Endothelial cell (in vitro differentiated cells): Measurements from ENCODE around the gene TBL1XR1. TPM values are rescaled to one million over a fixed set of nuclear protein-coding genes. Genes with fewer than 3 reads are reported as not detected.
A peak's percentile ranks its signal among the peaks of the same experiment; 100 is the strongest.

Source experiments
- DNase-seq: peaks from one replicate; pipeline ENCODE4 v3.0.0; 2021; ENCODE audit warnings: low spot score
- H3K27ac Mint-ChIP-seq: one replicate; pipeline ENCODE4 v1.8.0; 2021; ENCODE audit warnings: mixed read lengths, inconsistent platforms; ENCODE audit not compliant: unreplicated experiment
- H3K27me3 Mint-ChIP-seq: one replicate; pipeline ENCODE4 v1.8.0; 2021; ENCODE audit warnings: mild to moderate bottlenecking, moderate library complexity, mixed read lengths, inconsistent platforms; ENCODE audit not compliant: unreplicated experiment
- H3K36me3 Mint-ChIP-seq: one replicate; pipeline ENCODE4 v1.8.0; 2021; ENCODE audit warnings: mild to moderate bottlenecking, low read depth, mixed read lengths, inconsistent platforms; ENCODE audit not compliant: unreplicated experiment
- H3K4me1 Mint-ChIP-seq: one replicate; pipeline ENCODE4 v1.8.0; 2021; ENCODE audit warnings: mild to moderate bottlenecking, mixed read lengths, inconsistent platforms; ENCODE audit not compliant: unreplicated experiment
- H3K4me3 Mint-ChIP-seq: one replicate; pipeline ENCODE4 v1.8.0; 2021; ENCODE audit warnings: mild to moderate bottlenecking, mixed read lengths, inconsistent platforms; ENCODE audit not compliant: unreplicated experiment
- H3K9me3 Mint-ChIP-seq: one replicate; pipeline ENCODE4 v1.8.0; 2021; ENCODE audit warnings: mixed read lengths, inconsistent platforms; ENCODE audit not compliant: unreplicated experiment
- total RNA-seq: library from RNA; stranded (reverse); fragmentation: NEBNext Ultra II Directional; extraction: Animal tissue kit (Norgen Biotek cat#: 25700); gene quantifications from one replicate; pipeline ENCODE4 v1.2.1, GENCODE V29; 2021; ENCODE audit not compliant: unreplicated experiment
- TF ChIP-seq, protein P1 (sequence below): fragments of 200-600 bp; sonication (generic); IDR thresholded peaks from one replicate; pipeline ENCODE4 v1.5.0; 2021; ENCODE audit warnings: antibody characterized with exemption; ENCODE audit not compliant: unreplicated experiment

Gene TBL1XR1
- total RNA-seq, 1 donor from 2014 or later, result 156 TPM

DNA sequence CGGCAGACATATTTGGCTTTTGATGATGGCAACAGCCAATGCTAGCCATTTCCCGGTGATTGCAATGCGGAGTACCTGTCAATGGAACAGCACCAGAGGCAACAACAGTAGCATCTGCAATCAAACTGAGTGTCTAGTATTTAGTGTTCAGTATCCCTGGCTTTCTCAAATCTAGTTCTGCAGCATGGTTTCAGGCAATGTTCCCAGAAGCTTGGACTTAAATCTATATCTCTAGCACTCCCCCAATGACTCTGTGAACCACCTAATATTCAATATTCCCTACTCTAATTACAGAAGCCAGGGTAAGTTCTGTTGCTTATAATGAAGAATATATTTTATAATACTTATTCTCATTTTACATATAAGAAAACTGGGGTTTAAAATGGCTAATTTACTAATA lies 48.2 kb downstream of the TBL1XR1 start:
- no peaks in the 10 kb centered on the region for H3K9me3 Mint-ChIP-seq
- peaks cover 17% of the 10 kb centered on the region for H3K4me1 Mint-ChIP-seq
- peaks cover 2% of the 10 kb centered on the region for H3K27me3 Mint-ChIP-seq
- H3K27ac Mint-ChIP-seq, result no peak overlapping the region
- DNase-seq, result no peak
- TF ChIP-seq, protein P1, sequence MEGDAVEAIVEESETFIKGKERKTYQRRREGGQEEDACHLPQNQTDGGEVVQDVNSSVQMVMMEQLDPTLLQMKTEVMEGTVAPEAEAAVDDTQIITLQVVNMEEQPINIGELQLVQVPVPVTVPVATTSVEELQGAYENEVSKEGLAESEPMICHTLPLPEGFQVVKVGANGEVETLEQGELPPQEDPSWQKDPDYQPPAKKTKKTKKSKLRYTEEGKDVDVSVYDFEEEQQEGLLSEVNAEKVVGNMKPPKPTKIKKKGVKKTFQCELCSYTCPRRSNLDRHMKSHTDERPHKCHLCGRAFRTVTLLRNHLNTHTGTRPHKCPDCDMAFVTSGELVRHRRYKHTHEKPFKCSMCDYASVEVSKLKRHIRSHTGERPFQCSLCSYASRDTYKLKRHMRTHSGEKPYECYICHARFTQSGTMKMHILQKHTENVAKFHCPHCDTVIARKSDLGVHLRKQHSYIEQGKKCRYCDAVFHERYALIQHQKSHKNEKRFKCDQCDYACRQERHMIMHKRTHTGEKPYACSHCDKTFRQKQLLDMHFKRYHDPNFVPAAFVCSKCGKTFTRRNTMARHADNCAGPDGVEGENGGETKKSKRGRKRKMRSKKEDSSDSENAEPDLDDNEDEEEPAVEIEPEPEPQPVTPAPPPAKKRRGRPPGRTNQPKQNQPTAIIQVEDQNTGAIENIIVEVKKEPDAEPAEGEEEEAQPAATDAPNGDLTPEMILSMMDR, result no peak
- H3K4me3 Mint-ChIP-seq, result no peak overlapping the region
- no peaks in the 10 kb centered on the region for H3K36me3 Mint-ChIP-seq

DNA sequence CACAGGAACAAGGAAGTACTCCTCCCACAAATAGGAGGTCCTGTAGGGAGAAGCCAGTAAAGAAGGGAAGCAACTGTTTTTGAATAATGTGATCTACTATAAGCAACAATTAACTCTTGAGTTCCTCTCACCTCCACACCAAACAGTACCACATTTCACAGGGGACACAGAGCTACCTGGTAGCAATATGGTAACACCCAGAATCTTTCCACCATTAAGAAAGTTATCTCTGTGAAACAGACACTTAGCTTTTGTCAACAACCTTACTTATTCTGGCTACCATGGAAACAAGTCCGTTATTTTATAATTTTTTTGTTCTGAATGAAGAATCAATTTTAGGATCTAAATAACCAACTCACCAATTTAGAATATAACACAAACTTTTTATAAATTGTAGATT lies 49.5 kb downstream of the TBL1XR1 start:
- no peak for DNase-seq
- peaks cover 2% of the 10 kb centered on the region for H3K27me3 Mint-ChIP-seq
- no peaks in the 10 kb centered on the region for H3K9me3 Mint-ChIP-seq
- peaks cover 19% of the 10 kb centered on the region for H3K4me1 Mint-ChIP-seq
- peak overlapping the region; percentile 67 for H3K27ac Mint-ChIP-seq
- no peak overlapping the region for H3K4me3 Mint-ChIP-seq
- TF ChIP-seq, protein P1, result no peak
- H3K36me3 Mint-ChIP-seq, result no peaks in the 10 kb centered on the region

DNA sequence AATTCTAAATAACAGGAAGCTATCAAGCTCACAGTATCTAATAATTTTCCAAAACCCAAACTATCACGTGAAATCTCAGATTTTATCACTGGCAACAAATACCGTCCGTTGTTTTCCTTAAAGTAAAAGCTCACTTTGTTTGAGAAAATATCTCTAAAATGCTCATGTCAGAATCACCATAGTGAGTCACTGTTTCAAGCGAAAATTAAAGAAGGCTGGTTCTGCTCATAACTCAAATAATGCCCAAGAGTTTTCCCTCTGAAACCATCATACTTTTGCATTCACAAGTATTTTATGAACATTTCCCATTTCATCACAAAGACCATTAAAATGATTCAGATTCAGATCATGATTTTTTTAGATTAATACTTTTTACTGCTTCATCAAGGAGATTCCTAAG lies 50.6 kb downstream of the TBL1XR1 start:
- H3K4me3 Mint-ChIP-seq, result no peak overlapping the region
- no peak for DNase-seq
- H3K9me3 Mint-ChIP-seq, result no peaks in the 10 kb centered on the region
- no peaks in the 10 kb centered on the region for H3K27me3 Mint-ChIP-seq
- no peaks in the 10 kb centered on the region for H3K36me3 Mint-ChIP-seq
- TF ChIP-seq, protein P1, result no peak
- peak overlapping the region; percentile 24 for H3K27ac Mint-ChIP-seq
- H3K4me1 Mint-ChIP-seq, result peaks cover 17% of the 10 kb centered on the region

DNA sequence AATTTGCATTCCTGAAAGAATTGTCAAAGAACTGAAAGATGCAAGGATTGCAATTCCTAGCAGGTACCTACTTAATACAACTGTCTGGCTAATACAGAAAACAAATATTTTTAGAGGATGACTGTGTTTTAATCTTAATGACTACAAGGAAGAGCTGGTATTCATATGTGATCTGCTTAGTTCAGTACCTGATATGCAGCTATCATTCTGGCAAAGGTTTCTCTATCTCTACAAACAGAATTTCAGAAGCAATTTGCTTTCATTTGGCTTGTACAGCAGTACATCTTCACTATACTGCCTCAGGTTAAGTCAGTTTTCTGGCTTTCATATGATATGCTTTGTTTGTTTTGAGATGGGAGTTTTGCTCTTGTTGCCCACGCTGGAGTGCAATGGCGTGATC lies 51.3 kb downstream of the TBL1XR1 start:
- no peak for DNase-seq
- TF ChIP-seq, protein P1, result no peak
- H3K4me1 Mint-ChIP-seq, result peaks cover 14% of the 10 kb centered on the region
- H3K27me3 Mint-ChIP-seq, result no peaks in the 10 kb centered on the region
- no peaks in the 10 kb centered on the region for H3K9me3 Mint-ChIP-seq
- H3K27ac Mint-ChIP-seq, result no peak overlapping the region
- no peaks in the 10 kb centered on the region for H3K36me3 Mint-ChIP-seq
- H3K4me3 Mint-ChIP-seq, result no peak overlapping the region

DNA sequence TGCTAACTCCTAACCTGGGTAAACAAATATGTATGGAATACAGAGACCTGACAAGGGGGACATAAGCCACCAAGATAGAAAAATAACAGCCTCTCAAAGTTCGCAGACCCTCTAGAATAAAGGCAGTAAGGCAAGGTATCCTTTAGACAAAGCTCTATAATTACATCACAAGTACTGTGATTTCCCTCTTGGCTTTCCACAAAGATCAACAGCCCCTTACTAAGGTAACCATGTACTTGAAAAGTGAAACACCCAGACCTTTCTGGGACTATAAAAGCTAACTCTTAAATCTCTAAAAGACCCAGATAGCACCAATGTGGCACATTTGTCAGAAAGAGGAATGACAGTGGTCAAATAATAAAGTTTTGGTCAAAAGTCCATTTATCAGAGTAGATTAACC lies 51.9 kb downstream of the TBL1XR1 start:
- no peak overlapping the region for H3K27ac Mint-ChIP-seq
- H3K4me1 Mint-ChIP-seq, result peaks cover 14% of the 10 kb centered on the region

More for the DNA sequence above, 51.9 kb downstream of the TBL1XR1 start:
- TF ChIP-seq, protein P1, result no peak
- Mint-ChIP-seq H3K27me3 (no peaks in the 10 kb centered on the region), H3K9me3 (no peaks in the 10 kb centered on the region), H3K36me3 (no peaks in the 10 kb centered on the region), H3K4me3 (no peak overlapping the region)
- DNase-seq, result no peak
